Measurements from ENCODE around the gene SIK1.
"Not testable (repeated sequence)": the region's sequence is repeated elsewhere in the genome, so short reads cannot be mapped to it uniquely, and the experiment has no call there.

SIK1 gene

GRCh38 chr21:43426404-43427241 lies at the start of gene SIK1:
Gene SIK1, minus strand, starts transcription at chr21:43427131. Its CDS starts 953 bp downstream, at chr21:43426178.
- not testable (repeated sequence) for DNase-seq

- not testable (repeated sequence) for DNase-seq
Observed at GRCh38 chr21:43471597-43472242, 44.8 kb upstream of the SIK1 start.

- DNase-seq: not testable (repeated sequence)
Observed at GRCh38 chr21:43469719-43470458, 43.0 kb upstream of the SIK1 start.

- DNase-seq: no peak
Observed at GRCh38 chr21:43467785-43468184, 40.9 kb upstream of the SIK1 start.

GRCh38 chr21:43465159-43465558 lies 38.2 kb upstream of the SIK1 start:
- DNase-seq: not testable (repeated sequence)

- DNase-seq: not testable (repeated sequence)
Observed at GRCh38 chr21:43463498-43464261, 36.7 kb upstream of the SIK1 start.

- not testable (repeated sequence) for DNase-seq
Observed at GRCh38 chr21:43462932-43463331, 36.0 kb upstream of the SIK1 start.

GRCh38 chr21:43460475-43460874 lies 33.5 kb upstream of the SIK1 start:
- not testable (repeated sequence) for DNase-seq

GRCh38 chr21:43458995-43459394 lies 32.1 kb upstream of the SIK1 start:
- DNase-seq: not testable (repeated sequence)

- DNase-seq: not testable (repeated sequence)
Observed at GRCh38 chr21:43456616-43457314, 29.8 kb upstream of the SIK1 start.

- not testable (repeated sequence) for DNase-seq
Observed at GRCh38 chr21:43455717-43456116, 28.8 kb upstream of the SIK1 start.

GRCh38 chr21:43454176-43454575 lies 27.2 kb upstream of the SIK1 start:
- DNase-seq: not testable (repeated sequence)

- DNase-seq: not testable (repeated sequence)
Observed at GRCh38 chr21:43451850-43452249, 24.9 kb upstream of the SIK1 start.

- not testable (repeated sequence) for DNase-seq
Observed at GRCh38 chr21:43450287-43450686, 23.4 kb upstream of the SIK1 start.

GRCh38 chr21:43447353-43447977 lies 20.5 kb upstream of the SIK1 start:
- not testable (repeated sequence) for DNase-seq

GRCh38 chr21:43446277-43446932 lies 19.5 kb upstream of the SIK1 start:
- DNase-seq: not testable (repeated sequence)

- DNase-seq: not testable (repeated sequence)
Observed at GRCh38 chr21:43444524-43444923, 17.6 kb upstream of the SIK1 start.

- not testable (repeated sequence) for DNase-seq
Observed at GRCh38 chr21:43442571-43442970, 15.6 kb upstream of the SIK1 start.

- not testable (repeated sequence) for DNase-seq
Observed at GRCh38 chr21:43440835-43441727, 14.2 kb upstream of the SIK1 start.
